ENCODE data around the gene FIBCD1. TPM values are rescaled to one million over a fixed set of nuclear protein-coding genes. Genes with fewer than 3 reads are reported as not detected.

FIBCD1 gene
- total and polyA plus RNA-seq, 7 donors: 0.01 TPM; not detected in 6

DNA sequence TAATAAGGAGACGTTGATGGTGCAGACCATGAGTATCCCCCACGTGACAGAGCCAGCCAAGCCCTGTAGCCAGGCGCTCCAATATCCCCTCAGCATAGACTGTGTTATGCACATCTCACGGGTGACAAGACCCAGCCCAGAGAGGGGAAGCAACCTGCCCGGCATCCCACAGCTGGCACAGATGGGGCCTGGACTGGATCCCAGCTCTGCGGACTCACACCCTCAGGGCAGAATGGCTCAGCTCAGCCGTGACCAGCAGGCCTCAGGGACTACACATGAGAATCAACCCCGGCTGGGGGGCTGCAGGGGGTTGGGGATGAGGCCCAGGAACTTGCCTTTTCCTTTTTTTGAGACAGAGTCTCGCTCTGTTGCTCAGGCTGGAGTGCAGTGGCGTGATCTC is 11.7 kb downstream of the FIBCD1 start:
- H3K4me3 ChIP-seq: no peak overlapping the region
- H3K4me1 ChIP-seq: no peaks in the 10 kb centered on the region
- DNase-seq (no peak), ATAC-seq (no peak)
- no peak overlapping the region for H3K27ac ChIP-seq
- 74 to 83% (median 82%) methylated on average over 8 to 10 of the region's 10 CpGs for WGBS, 3 donors
- intact Hi-C loops (cut with DNase I): no loop called here
- peaks cover 0 to 41% (median 16%) of the 10 kb centered on the region in 3 donors for H3K27me3 ChIP-seq (ENCODE audit: insufficient read depth in 3 of 3, low read length in 2 of 3)
- no peaks in the 10 kb centered on the region for H3K36me3 ChIP-seq (ENCODE audit: insufficient read depth in 1 of 2, low read depth in 1 of 2)
- H3K9me3 ChIP-seq: no peaks in the 10 kb centered on the region
- no peak for TF ChIP-seq CTCF (IDR thresholded peaks at IDR 0.05)

GRCh38 chr9:130925050-130925678 is 13.9 kb downstream of the FIBCD1 start:
- Histone ChIP-seq H3K4me3 (no peak overlapping the region), H3K9me3 (no peaks in the 10 kb centered on the region), H3K4me1 (no peaks in the 10 kb centered on the region), H3K36me3 (ENCODE audit: insufficient read depth in 1 of 2, low read depth in 1 of 2) (no peaks in the 10 kb centered on the region), H3K27ac (no peak overlapping the region), H3K27me3 (ENCODE audit: insufficient read depth in 3 of 3, low read length in 2 of 3) (peaks cover 0 to 49% (median 16%) of the 10 kb centered on the region in 3 donors)
- no peak for ATAC-seq
- DNase-seq: no peak
- TF ChIP-seq CTCF (IDR thresholded peaks at IDR 0.05): no peak
- WGBS, 3 donors: 77 to 79% (median 78%) methylated on average over 15 to 19 of the region's 19 CpGs
- intact Hi-C loops (cut with DNase I): no loop called here

DNA sequence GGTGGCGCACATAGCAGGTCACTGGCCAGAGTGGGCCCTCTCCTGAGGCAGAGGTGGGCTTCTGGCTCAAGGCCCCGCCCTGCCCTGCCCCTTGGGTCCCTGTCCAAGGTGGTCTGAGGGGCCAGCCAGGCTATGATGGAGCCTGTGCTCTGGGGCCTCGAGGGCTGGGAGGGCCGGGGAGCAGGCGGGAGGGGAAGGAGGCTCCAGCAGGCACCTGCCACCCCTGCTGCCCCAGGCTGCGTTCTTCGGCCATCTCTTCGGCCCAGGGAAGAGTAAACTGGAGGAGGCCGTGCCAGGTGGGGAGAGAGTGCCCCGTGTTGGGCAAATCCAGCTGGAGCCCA is 14.6 kb downstream of the FIBCD1 start:
- DNase-seq: no peak
- no peaks in the 10 kb centered on the region for H3K36me3 ChIP-seq (ENCODE audit: insufficient read depth in 1 of 2, low read depth in 1 of 2)
- WGBS, 3 donors: 67 to 80% (median 72%) methylated on average over 6 to 10 of the region's 10 CpGs
- H3K9me3 ChIP-seq: no peaks in the 10 kb centered on the region
- intact Hi-C loops (cut with DNase I): no loop called here
- TF ChIP-seq CTCF (IDR thresholded peaks at IDR 0.05): no peak
- no peak overlapping the region for H3K27ac ChIP-seq
- H3K27me3 ChIP-seq (ENCODE audit: insufficient read depth in 3 of 3, low read length in 2 of 3): peaks cover 0 to 54% (median 16%) of the 10 kb centered on the region in 3 donors
- H3K4me1 ChIP-seq: no peaks in the 10 kb centered on the region
- ATAC-seq: no peak
- H3K4me3 ChIP-seq: no peak overlapping the region

GRCh38 chr9:130923611-130924447 is 15.2 kb downstream of the FIBCD1 start:
- ATAC-seq (no peak), DNase-seq (no peak)
- H3K27ac ChIP-seq: no peak overlapping the region
- peaks cover 0 to 54% (median 16%) of the 10 kb centered on the region in 3 donors for H3K27me3 ChIP-seq (ENCODE audit: insufficient read depth in 3 of 3, low read length in 2 of 3)
- TF ChIP-seq CTCF (IDR thresholded peaks at IDR 0.05): no peak
- H3K36me3 ChIP-seq (ENCODE audit: insufficient read depth in 1 of 2, low read depth in 1 of 2): no peaks in the 10 kb centered on the region
- no peaks in the 10 kb centered on the region for H3K4me1 ChIP-seq
- no peak overlapping the region for H3K4me3 ChIP-seq
- 81 to 85% (median 82%) methylated on average over 36 to 42 of the region's 42 CpGs for WGBS, 3 donors
- no peaks in the 10 kb centered on the region for H3K9me3 ChIP-seq
- intact Hi-C loops (cut with DNase I): no loop called here
